Activated CD8-positive, alpha-beta T cell treated with anti-CD3 and anti-CD28 coated beads for 36 hours (primary cell): ENCODE measurements around the gene JADE2. TPM values are rescaled to one million over a fixed set of nuclear protein-coding genes. Genes with fewer than 3 reads are reported as not detected.
A peak's percentile ranks its signal among the peaks of the same experiment; 100 is the strongest.

ENCODE experiments used
- ATAC-seq: fragments of 200-7000 bp; cut with Tn5 transposase; one replicate; pipeline ENCODE4 v1.10.0; 2021; ENCODE audit warnings: mild to moderate bottlenecking, moderate library complexity
- CTCF ChIA-PET: fragments of 350-600 bp; sonication (Branson Sonifier 250); formaldehyde crosslinking; loops from one replicate; lab custom pipeline; 2021; ENCODE audit warnings: antibody characterized with exemption; lab: Charles Lee
- POLR2A ChIA-PET: fragments of 350-600 bp; sonication (Branson Sonifier 250); formaldehyde crosslinking; loops from one replicate; lab custom pipeline; 2021; ENCODE audit warnings: antibody characterized with exemption; lab: Charles Lee
- DNase-seq: peaks from one replicate; pipeline ENCODE4 v3.0.0-alpha.2; 2020
- H3K27ac Mint-ChIP-seq: one replicate; pipeline ENCODE4 v1.8.0; 2021; ENCODE audit warnings: mild to moderate bottlenecking, mixed read lengths
- H3K27me3 Mint-ChIP-seq: one replicate; pipeline ENCODE4 v1.8.0; 2021; ENCODE audit warnings: mixed read lengths
- H3K36me3 Mint-ChIP-seq: one replicate; pipeline ENCODE4 v1.8.0; 2021; ENCODE audit warnings: low read depth, mixed read lengths
- H3K4me1 Mint-ChIP-seq: one replicate; pipeline ENCODE4 v1.8.0; 2021; ENCODE audit warnings: low read depth, mixed read lengths
- H3K4me3 Mint-ChIP-seq: one replicate; pipeline ENCODE4 v1.8.0; 2021; ENCODE audit warnings: mild to moderate bottlenecking, moderate library complexity, mixed read lengths
- H3K9me3 Mint-ChIP-seq: one replicate; pipeline ENCODE4 v1.8.0; 2021; ENCODE audit warnings: mixed read lengths
- intact Hi-C: fragments of 100-400 bp; cut with micrococcal nuclease; formaldehyde crosslinking; loops from one replicate; pipeline ENCODE4 v1.10.0; 2022
- total RNA-seq, 2 experiments: library from RNA; stranded (reverse); gene quantifications; one replicate each; pipeline ENCODE4 v1.2.3, GENCODE V29; 2021
- TF ChIP-seq, protein P1 (sequence below): fragments of 200-600 bp; IDR thresholded peaks from one replicate; pipeline ENCODE4 v1.8.0; 2022; ENCODE audit warnings: antibody characterized with exemption, mild to moderate bottlenecking

JADE2 gene
- total RNA-seq, 2 experiments from 2014 or later = 58.7 to 61.2 TPM

DNA sequence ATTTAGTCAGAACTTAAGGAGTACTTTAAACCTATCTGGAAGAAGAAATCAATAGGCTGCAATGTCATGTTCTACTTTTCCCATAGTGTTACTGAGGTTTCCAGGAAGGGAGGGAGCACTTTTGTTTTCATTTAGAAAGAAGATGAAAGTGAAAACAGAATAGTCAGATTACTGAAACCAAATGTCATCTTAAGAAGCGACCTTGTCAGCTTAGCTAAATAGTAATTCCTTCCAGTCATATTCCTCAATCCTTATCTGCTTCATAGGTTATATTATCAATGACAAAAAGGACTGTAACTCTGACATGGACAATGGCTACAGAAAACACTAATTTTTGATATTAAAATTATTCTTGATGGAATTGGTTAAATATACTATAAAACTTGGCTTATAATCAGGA is 79.4 kb downstream of the JADE2 start:
- peak overlapping the region; percentile 52 for H3K27ac Mint-ChIP-seq
- CTCF ChIA-PET = interaction anchor here (1.1 to 3.8 kb wide), 4 partner anchors 10 to 301 kb away, joined by 3 to 25 read pairs (median 4); no protein-coding TSS in a partner anchor
- intact Hi-C loops = no loop called here
- H3K4me3 Mint-ChIP-seq = no peak overlapping the region
- no peaks in the 10 kb centered on the region for H3K9me3 Mint-ChIP-seq
- H3K4me1 Mint-ChIP-seq = peaks cover 49% of the 10 kb centered on the region
- H3K36me3 Mint-ChIP-seq = peaks cover 33% of the 10 kb centered on the region
- POLR2A ChIA-PET = interaction anchor here (0.8 kb wide), 1 partner anchor 27 kb away, joined by 4 read pairs; the partner anchor contains the start of gene SAR1B
- TF ChIP-seq, protein P1, sequence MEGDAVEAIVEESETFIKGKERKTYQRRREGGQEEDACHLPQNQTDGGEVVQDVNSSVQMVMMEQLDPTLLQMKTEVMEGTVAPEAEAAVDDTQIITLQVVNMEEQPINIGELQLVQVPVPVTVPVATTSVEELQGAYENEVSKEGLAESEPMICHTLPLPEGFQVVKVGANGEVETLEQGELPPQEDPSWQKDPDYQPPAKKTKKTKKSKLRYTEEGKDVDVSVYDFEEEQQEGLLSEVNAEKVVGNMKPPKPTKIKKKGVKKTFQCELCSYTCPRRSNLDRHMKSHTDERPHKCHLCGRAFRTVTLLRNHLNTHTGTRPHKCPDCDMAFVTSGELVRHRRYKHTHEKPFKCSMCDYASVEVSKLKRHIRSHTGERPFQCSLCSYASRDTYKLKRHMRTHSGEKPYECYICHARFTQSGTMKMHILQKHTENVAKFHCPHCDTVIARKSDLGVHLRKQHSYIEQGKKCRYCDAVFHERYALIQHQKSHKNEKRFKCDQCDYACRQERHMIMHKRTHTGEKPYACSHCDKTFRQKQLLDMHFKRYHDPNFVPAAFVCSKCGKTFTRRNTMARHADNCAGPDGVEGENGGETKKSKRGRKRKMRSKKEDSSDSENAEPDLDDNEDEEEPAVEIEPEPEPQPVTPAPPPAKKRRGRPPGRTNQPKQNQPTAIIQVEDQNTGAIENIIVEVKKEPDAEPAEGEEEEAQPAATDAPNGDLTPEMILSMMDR = no peak
- no peaks in the 10 kb centered on the region for H3K27me3 Mint-ChIP-seq
- ATAC-seq (peak; percentile 22), DNase-seq (no peak)

- Mint-ChIP-seq H3K9me3 (no peaks in the 10 kb centered on the region), H3K4me3 (no peak overlapping the region), H3K4me1 (peaks cover 45% of the 10 kb centered on the region), H3K36me3 (peaks cover 42% of the 10 kb centered on the region), H3K27me3 (no peaks in the 10 kb centered on the region), H3K27ac (no peak overlapping the region)
- ChIA-PET POLR2A (interaction anchor here (0.7 to 1.4 kb wide), 5 partner anchors 10 to 133 kb away, joined by 3 to 4 read pairs (median 3); partner anchors contain the start of gene SEC24A), CTCF (interaction anchor here (1.2 to 3.8 kb wide), 3 partner anchors 9 to 29 kb away, joined by 3 to 25 read pairs (median 5); no protein-coding TSS in a partner anchor)
- intact Hi-C loops = no loop called here
- TF ChIP-seq, protein P1 = no peak
- DNase-seq (no peak), ATAC-seq (no peak)
Observed at GRCh38 chr5:134606726-134607125, 81.3 kb downstream of the JADE2 start.

- no peak for DNase-seq
- H3K4me3 Mint-ChIP-seq = no peak overlapping the region
- intact Hi-C loops = no loop called here
- CTCF ChIA-PET = interaction anchor here (0.9 to 2.0 kb wide), 3 partner anchors 21 to 30 kb away, joined by 5 to 8 read pairs (median 6); no protein-coding TSS in a partner anchor
- H3K27ac Mint-ChIP-seq = peak overlapping the region; percentile 72
- H3K27me3 Mint-ChIP-seq = no peaks in the 10 kb centered on the region
- TF ChIP-seq, protein P1 = no peak
- peaks cover 40% of the 10 kb centered on the region for H3K36me3 Mint-ChIP-seq
- no peaks in the 10 kb centered on the region for H3K9me3 Mint-ChIP-seq
- H3K4me1 Mint-ChIP-seq = peaks cover 34% of the 10 kb centered on the region
- peak; percentile 42 for ATAC-seq
- POLR2A ChIA-PET = no interaction called here
Observed at GRCh38 chr5:134608555-134608954, 83.1 kb downstream of the JADE2 start.

GRCh38 chr5:134609232-134609851 is 83.9 kb downstream of the JADE2 start:
- DNase-seq (no peak), ATAC-seq (peak; percentile 75)
- Mint-ChIP-seq H3K27ac (peak overlapping the region; percentile 72), H3K27me3 (no peaks in the 10 kb centered on the region), H3K36me3 (peaks cover 42% of the 10 kb centered on the region), H3K4me3 (no peak overlapping the region), H3K4me1 (peaks cover 29% of the 10 kb centered on the region), H3K9me3 (no peaks in the 10 kb centered on the region)
- POLR2A ChIA-PET = interaction anchor here (1.2 kb wide), 1 partner anchor 84 kb away, joined by 4 read pairs; the partner anchor contains the start of gene JADE2
- intact Hi-C loops = no loop called here
- TF ChIP-seq, protein P1 = no peak
- CTCF ChIA-PET = interaction anchor here (1.2 to 2.0 kb wide), 2 partner anchors 22 to 31 kb away, joined by 6 to 8 read pairs; no protein-coding TSS in a partner anchor

DNA sequence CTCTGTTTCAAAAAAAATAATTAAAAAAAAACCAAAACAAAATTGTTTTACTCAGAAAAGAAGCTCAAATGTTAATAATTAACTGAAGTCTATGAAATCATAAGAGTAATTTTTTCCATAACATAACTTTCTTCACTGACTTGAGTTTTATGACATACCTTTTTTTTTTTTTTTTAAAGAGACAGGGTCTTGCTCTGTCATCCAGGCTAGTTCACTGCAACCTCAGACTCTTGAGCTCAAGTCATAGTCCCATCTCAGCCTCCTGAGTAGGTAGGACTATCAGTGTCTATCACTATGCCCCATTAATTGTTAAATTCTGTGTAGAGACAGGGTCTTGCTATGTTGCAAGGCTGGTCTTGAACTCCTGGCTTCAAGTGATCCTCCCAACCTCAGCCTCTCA is 85.3 kb downstream of the JADE2 start:
- peaks cover 20% of the 10 kb centered on the region for H3K4me1 Mint-ChIP-seq
- ChIA-PET POLR2A (no interaction called here), CTCF (no interaction called here)
- H3K27me3 Mint-ChIP-seq = no peaks in the 10 kb centered on the region
- peaks cover 41% of the 10 kb centered on the region for H3K36me3 Mint-ChIP-seq
- intact Hi-C loops = no loop called here
- no peaks in the 10 kb centered on the region for H3K9me3 Mint-ChIP-seq
- peak overlapping the region; percentile 44 for H3K27ac Mint-ChIP-seq
- TF ChIP-seq, protein P1 = no peak
- DNase-seq = no peak
- ATAC-seq = no peak
- H3K4me3 Mint-ChIP-seq = no peak overlapping the region
